GM12878 (cell line): ENCODE results near the gene CAMTA1. TPM values are rescaled to one million over a fixed set of nuclear protein-coding genes. Genes with fewer than 3 reads are reported as not detected.

ENCODE experiments used
- CUX1 ChIP-seq: IDR thresholded peaks from 2 replicates; pipeline ENCODE4 v1.6.1; 2012; ENCODE audit warnings: improper control_type of control experiment, low read depth, low read length; ENCODE audit not compliant: insufficient replicate concordance
- EP300 ChIP-seq, 2 experiments: fragments of 150-350 bp in 1 of 2; IDR thresholded peaks; 2 replicates each; pipeline ENCODE4 v1.6.1; 2011 to 2012; ENCODE audit warnings: low read depth in 2 of 2, low read length in 2 of 2, borderline replicate concordance in 1 of 2, improper control_type of control experiment in 1 of 2, inconsistent platforms in 1 of 2; ENCODE audit not compliant: control insufficient read depth in 1 of 2
- JUNB ChIP-seq: IDR thresholded peaks from 2 replicates; pipeline ENCODE4 v1.6.1; 2016; ENCODE audit warnings: antibody characterized with exemption, mild to moderate bottlenecking
- MTA2 ChIP-seq: fragments of 450-650 bp; IDR thresholded peaks from 2 replicates; pipeline ENCODE4 v1.6.1; 2016; ENCODE audit warnings: low read depth, mild to moderate bottlenecking, moderate library complexity
- MYB ChIP-seq: fragments of 150-350 bp; IDR thresholded peaks from 2 replicates; pipeline ENCODE4 v1.6.1; 2014; ENCODE audit warnings: mild to moderate bottlenecking, low read depth, low read length, borderline replicate concordance
- NR2C2 ChIP-seq: IDR thresholded peaks from 2 replicates; pipeline ENCODE4 v1.6.1; 2011; ENCODE audit warnings: borderline replicate concordance, low read depth; ENCODE audit not compliant: control insufficient read depth, insufficient read length
- POLR2AphosphoS2 ChIP-seq: IDR thresholded peaks from 2 replicates; pipeline ENCODE4 v1.6.1; 2011; ENCODE audit warnings: low read depth, mild to moderate bottlenecking, low read length, improper control_type of control experiment, moderate library complexity
- PRDM15 ChIP-seq: fragments of 450-650 bp; formaldehyde crosslinking; IDR thresholded peaks from 2 replicates; pipeline ENCODE4 v1.4.0; 2020; ENCODE audit warnings: mild to moderate bottlenecking, moderate library complexity
- RAD21 ChIP-seq: IDR thresholded peaks from 2 replicates; pipeline ENCODE4 v1.6.1; 2011; ENCODE audit warnings: mild to moderate bottlenecking, low read depth, low read length, moderate library complexity; ENCODE audit not compliant: insufficient read depth
- RELA ChIP-seq: fragments of 450-650 bp; IDR thresholded peaks from 2 replicates; pipeline ENCODE4 v1.8.0; 2014; ENCODE audit warnings: borderline replicate concordance; ENCODE audit not compliant: partially characterized antibody
- STAT1 ChIP-seq: fragments of 450-650 bp; conservative IDR thresholded peaks from 2 replicates; pipeline ENCODE4 v1.6.1; 2014; ENCODE audit warnings: antibody characterized with exemption, mild to moderate bottlenecking
- ZBTB11 ChIP-seq: fragments of 450-650 bp; formaldehyde crosslinking; IDR thresholded peaks from 2 replicates; pipeline ENCODE4 v1.5.0; 2022; ENCODE audit warnings: mild to moderate bottlenecking, missing genetic modification characterization
- ZBTB4 ChIP-seq: fragments of 450-650 bp; formaldehyde crosslinking; IDR thresholded peaks from 2 replicates; pipeline ENCODE4 v1.4.0; 2022; ENCODE audit warnings: mild to moderate bottlenecking, moderate library complexity
- polyA plus RNA-seq, 11 experiments: library from polyadenylated mRNA; depleted of rRNA in 4 of 11; unstranded in 6 of 11; stranded (reverse) in 5 of 11; fragments of >200 nt; fragmentation: Nextera tagmentation in 4 of 11; fragmentation: Illumina TruSeq in 1 of 11; extraction: Ambion mirVana in 4 of 11; extraction: Trizol in 1 of 11; gene quantifications; 1 replicate in 1 of 11; 2 replicates in 10 of 11; pipeline versions ENCODE4 v1.2.1 to v1.2.3, GENCODE V29; 2011 to 2016; ENCODE audit warnings: inconsistent platforms in 2 of 11, missing spikeins in 2 of 11, low read depth in 1 of 11
- total RNA-seq, 4 experiments: library from RNA; depleted of rRNA in 3 of 4; stranded (reverse); fragments of >200 nt in 3 of 4; fragmentation: Illumina TruSeq in 1 of 4; extraction: Trizol in 1 of 4; gene quantifications; 2 replicates each; pipeline versions ENCODE4 v1.2.1 to v1.2.3, GENCODE V29; 2013 to 2021

Gene CAMTA1
- total and polyA plus RNA-seq, 10 of the 15 experiments (the other 5 are each of a cell fraction or from before 2014, with no cell fraction given) = 37.7 to 148 (median 76.4) TPM

- TF ChIP-seq PRDM15 (CRISPR knock-in tag) = no peak
- no peak for TF ChIP-seq NR2C2
- TF ChIP-seq MTA2 = peak; percentile 75
- no peak for TF ChIP-seq STAT1
- TF ChIP-seq ZBTB11 (CRISPR knock-in tag) = no peak
- no peak for TF ChIP-seq POLR2AphosphoS2
- TF ChIP-seq RELA = no peak
- no peak for TF ChIP-seq RAD21
- TF ChIP-seq JUNB = no peak
- TF ChIP-seq ZBTB4 = no peak
- peak in 1 of 2 experiments; percentile 32; a peak in 1 of 4 replicates for TF ChIP-seq EP300 (IDR thresholded peaks at IDR 0.05; ENCODE audit: borderline replicate concordance in 1 of 2, control insufficient read depth in 1 of 2, low read depth in 2 of 2, low read length in 2 of 2)
- no peak for TF ChIP-seq MYB
- peak; percentile 91 for TF ChIP-seq CUX1
Observed at GRCh38 chr1:6888870-6889269, 103.6 kb downstream of the CAMTA1 start (continued).
